ENCODE results near the gene NHEJ1. TPM values are rescaled to one million over a fixed set of nuclear protein-coding genes. Genes with fewer than 3 reads are reported as not detected.

Gene NHEJ1
- total RNA-seq, 2 experiments from 2014 or later = 19.1 to 23.1 TPM

DNA sequence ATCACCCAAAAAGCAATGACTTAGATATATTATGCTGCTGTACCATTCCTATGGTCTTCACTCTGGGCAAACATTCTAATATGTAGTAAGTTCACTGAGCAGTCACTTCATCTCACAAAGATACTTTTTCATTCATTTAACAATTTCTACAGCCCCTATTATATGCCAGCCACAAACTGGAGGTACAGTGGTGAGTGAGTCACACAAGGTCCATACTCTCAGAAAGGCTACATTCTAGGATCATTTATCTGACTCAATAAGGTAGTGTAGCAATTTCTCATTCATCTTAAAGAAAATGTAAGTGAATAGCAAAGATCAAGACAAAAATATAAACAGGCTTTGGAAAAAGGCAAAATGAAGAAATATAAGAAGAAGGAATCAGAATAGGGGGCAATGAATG, 40.5 kb downstream of the NHEJ1 start:
- ATAC-seq (no peak), DNase-seq (no peak)
- no peak overlapping the region for H3K4me3 Mint-ChIP-seq
- peaks cover 11% of the 10 kb centered on the region for H3K4me1 Mint-ChIP-seq (ENCODE audit: low read depth)
- no peak overlapping the region for H3K27ac Mint-ChIP-seq
- ChIA-PET POLR2A (no interaction called here), CTCF (interaction anchor here (0.7 to 7.2 kb wide), 32 partner anchors 8 to 978 kb away, joined by 3 to 76 read pairs (median 6); partner anchors contain the start of genes IHH and NHEJ1)
- H3K27me3 Mint-ChIP-seq (ENCODE audit: low read depth) = no peaks in the 10 kb centered on the region
- H3K9me3 Mint-ChIP-seq (ENCODE audit: insufficient read depth) = no peaks in the 10 kb centered on the region
- H3K36me3 Mint-ChIP-seq (ENCODE audit: low read depth) = no peaks in the 10 kb centered on the region

DNA sequence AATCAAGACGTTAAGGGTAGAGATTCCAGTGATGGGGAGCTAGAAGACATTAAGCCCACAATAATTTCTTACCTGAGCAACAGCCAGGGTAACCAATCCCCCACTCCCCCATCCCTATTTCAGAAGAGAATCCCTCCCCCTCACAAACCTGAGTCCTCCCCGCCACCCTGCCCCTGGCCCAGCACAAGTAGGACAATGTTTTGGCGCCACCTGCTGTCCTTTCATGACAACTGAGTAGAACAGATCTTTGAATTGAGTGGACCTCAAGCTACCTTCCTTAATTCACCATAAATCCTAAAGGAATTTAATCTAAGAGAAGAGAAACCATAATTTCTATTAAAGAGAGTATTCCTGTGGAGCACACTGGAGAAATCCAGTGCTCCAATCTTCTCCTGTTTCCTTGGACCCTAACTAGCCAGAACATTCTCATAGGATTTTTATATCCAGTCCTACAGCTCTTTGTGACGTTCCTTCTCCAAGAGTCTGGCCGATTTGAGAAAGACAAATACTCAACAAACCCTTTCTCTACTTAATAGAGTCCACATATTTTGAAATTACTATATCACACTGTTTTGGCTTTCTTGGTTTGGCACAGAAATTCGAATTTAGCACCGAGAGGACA, 41.1 kb downstream of the NHEJ1 start:
- Mint-ChIP-seq H3K4me1 (ENCODE audit: low read depth) (peaks cover 6% of the 10 kb centered on the region), H3K27me3 (ENCODE audit: low read depth) (no peaks in the 10 kb centered on the region), H3K36me3 (ENCODE audit: low read depth) (no peaks in the 10 kb centered on the region), H3K9me3 (ENCODE audit: insufficient read depth) (no peaks in the 10 kb centered on the region), H3K4me3 (no peak overlapping the region), H3K27ac (no peak overlapping the region)
- ChIA-PET POLR2A (no interaction called here), CTCF (interaction anchor here (0.7 to 7.2 kb wide), 36 partner anchors 9 to 977 kb away, joined by 3 to 76 read pairs (median 6); partner anchors contain the start of genes IHH and NHEJ1)
- peak; percentile 74 for DNase-seq
- ATAC-seq = peak; percentile 57

DNA sequence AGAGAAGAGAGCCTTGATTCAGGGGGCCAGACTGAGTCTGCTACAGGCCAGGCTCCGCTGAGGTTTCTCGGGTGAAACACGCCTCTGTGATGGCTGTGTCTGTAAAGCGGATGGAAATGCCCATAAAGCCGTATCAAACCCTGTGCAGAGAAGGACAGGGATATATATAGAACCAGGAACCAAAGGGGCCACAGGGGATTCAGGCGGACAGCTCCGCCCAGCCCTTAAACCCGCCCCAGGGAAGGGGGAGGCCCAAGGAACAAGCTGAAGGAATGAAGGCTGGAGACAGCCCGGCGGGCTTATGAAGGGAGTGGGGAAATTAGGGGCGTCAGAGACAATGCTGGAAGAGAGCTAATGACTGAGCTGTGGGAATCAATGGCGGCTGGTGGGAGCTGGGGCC, 42.1 kb downstream of the NHEJ1 start:
- ATAC-seq = no peak
- CTCF ChIA-PET = interaction anchor here (1.0 to 6.6 kb wide), 10 partner anchors 9 to 243 kb away, joined by 3 to 64 read pairs (median 10); partner anchors contain the start of gene IHH

DNA sequence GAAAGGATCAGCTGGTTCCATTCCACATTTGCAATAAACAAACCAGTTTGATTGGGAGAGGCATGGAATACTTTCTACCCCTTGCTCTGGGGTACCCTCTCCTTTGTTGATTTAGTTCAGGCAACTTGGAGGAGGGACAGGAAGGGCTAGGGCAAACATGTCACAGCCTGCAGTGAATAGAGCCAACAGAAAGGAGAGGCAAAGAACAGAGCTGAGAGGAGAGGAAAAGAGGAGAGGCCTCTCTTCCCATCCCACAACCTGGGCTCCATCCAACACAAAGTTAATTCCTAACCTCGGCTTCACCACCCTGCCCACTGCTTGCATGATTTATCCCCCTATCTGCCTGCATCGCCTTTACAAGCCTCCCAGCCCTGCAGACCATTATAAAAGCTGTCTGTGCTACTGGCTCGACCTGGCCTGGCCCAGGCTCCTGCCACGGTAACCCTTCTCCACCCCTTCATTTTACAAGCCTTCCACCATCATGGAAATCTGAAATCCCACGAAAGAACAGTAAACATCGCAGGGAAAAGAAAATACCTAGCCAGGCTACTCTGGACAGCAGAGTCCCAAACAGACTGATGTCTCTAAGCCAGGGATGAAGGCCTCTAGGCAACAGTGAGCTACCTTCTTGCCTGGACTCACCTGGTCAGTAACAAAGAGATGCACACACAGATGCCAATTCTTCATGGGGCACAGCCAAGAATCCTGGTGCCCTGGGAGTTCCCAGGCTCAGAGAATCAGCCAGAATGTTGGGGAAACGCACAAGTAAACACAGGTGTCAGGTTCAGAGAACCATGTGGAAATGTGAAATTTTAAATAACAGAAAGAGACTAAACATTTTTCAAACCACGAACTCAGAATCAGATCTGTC, 43.6 kb downstream of the NHEJ1 start:
- POLR2A ChIA-PET = no interaction called here
- DNase-seq (no peak), ATAC-seq (no peak)
- no peaks in the 10 kb centered on the region for H3K27me3 Mint-ChIP-seq (ENCODE audit: low read depth)
- no peaks in the 10 kb centered on the region for H3K9me3 Mint-ChIP-seq (ENCODE audit: insufficient read depth)
- H3K27ac Mint-ChIP-seq = no peak overlapping the region
- CTCF ChIA-PET = interaction anchor here (0.7 to 2.8 kb wide), 7 partner anchors 13 to 241 kb away, joined by 3 to 11 read pairs (median 9); no protein-coding TSS in a partner anchor
- no peaks in the 10 kb centered on the region for H3K36me3 Mint-ChIP-seq (ENCODE audit: low read depth)
- H3K4me1 Mint-ChIP-seq (ENCODE audit: low read depth) = no peaks in the 10 kb centered on the region
- H3K4me3 Mint-ChIP-seq = no peak overlapping the region

More for the DNA sequence above, 42.1 kb downstream of the NHEJ1 start:
- POLR2A ChIA-PET = no interaction called here
- Mint-ChIP-seq H3K27ac (no peak overlapping the region), H3K4me3 (no peak overlapping the region), H3K36me3 (ENCODE audit: low read depth) (no peaks in the 10 kb centered on the region), H3K27me3 (ENCODE audit: low read depth) (no peaks in the 10 kb centered on the region), H3K4me1 (ENCODE audit: low read depth) (no peaks in the 10 kb centered on the region), H3K9me3 (ENCODE audit: insufficient read depth) (no peaks in the 10 kb centered on the region)
- no peak for DNase-seq

DNA sequence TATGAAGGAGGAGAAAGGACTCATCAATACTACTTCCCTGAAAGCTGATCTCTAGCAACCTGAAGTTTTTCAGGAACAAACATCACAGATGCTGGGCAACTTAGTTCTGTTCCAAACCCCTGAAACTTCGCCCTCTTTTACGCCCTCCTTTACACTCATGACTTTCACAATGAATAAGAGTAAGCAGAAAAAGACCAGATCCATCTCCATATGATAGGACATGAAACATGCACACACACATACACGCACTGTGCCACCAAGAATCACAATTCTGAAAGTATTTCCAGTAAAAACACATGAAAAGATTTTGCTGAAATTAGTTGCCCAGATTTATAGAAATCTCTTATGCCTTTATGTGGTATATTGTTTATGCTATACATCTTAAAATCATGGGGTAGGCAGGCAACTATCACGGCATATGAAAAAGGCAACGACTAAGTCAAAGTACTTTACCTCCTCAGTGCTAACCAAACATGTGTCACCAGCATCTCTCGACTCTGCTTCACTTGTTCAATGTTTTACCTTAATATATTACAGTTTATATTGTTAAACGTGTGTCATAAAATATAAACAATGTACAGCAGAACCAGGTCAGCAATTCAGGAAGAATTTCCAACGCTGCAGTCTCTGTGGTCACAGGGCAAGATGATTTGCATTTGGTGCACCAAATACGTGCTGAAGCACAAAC, 47.8 kb downstream of the NHEJ1 start:
- no peaks in the 10 kb centered on the region for H3K27me3 Mint-ChIP-seq (ENCODE audit: low read depth)
- peaks cover 12% of the 10 kb centered on the region for H3K4me1 Mint-ChIP-seq (ENCODE audit: low read depth)
- H3K9me3 Mint-ChIP-seq (ENCODE audit: insufficient read depth) = no peaks in the 10 kb centered on the region
- POLR2A ChIA-PET = no interaction called here
- H3K36me3 Mint-ChIP-seq (ENCODE audit: low read depth) = no peaks in the 10 kb centered on the region
- no peak for DNase-seq
- no peak overlapping the region for H3K4me3 Mint-ChIP-seq
- no peak overlapping the region for H3K27ac Mint-ChIP-seq
- CTCF ChIA-PET = interaction anchor here (1.2 to 1.5 kb wide), 2 partner anchors 9 to 55 kb away, joined by 4 to 8 read pairs; no protein-coding TSS in a partner anchor
- ATAC-seq = no peak

DNA sequence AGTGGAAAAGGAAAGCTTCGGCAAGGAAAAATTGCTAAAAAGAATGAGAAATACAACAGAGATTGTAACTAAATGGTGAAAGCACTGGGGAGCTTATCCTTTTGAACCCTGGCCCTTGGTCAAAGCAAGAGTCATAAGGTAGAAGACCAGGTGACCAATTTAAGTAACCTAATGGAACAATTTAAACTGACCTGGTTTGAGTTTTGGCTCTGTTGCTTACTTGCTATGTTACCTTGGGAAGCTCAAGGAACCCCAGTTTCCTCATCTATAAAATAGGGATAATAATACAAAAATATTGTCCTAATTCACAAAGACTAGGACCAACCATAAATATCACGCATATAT, 48.6 kb downstream of the NHEJ1 start:
- H3K4me1 Mint-ChIP-seq (ENCODE audit: low read depth) = peaks cover 12% of the 10 kb centered on the region
- no peaks in the 10 kb centered on the region for H3K27me3 Mint-ChIP-seq (ENCODE audit: low read depth)
- DNase-seq (no peak), ATAC-seq (no peak)
- no peak overlapping the region for H3K27ac Mint-ChIP-seq
- H3K9me3 Mint-ChIP-seq (ENCODE audit: insufficient read depth) = no peaks in the 10 kb centered on the region
- H3K36me3 Mint-ChIP-seq (ENCODE audit: low read depth) = no peaks in the 10 kb centered on the region
- H3K4me3 Mint-ChIP-seq = no peak overlapping the region
- CTCF ChIA-PET = interaction anchor here (1.2 to 1.5 kb wide), 3 partner anchors 8 to 54 kb away, joined by 3 to 8 read pairs (median 4); no protein-coding TSS in a partner anchor
- POLR2A ChIA-PET = no interaction called here

DNA sequence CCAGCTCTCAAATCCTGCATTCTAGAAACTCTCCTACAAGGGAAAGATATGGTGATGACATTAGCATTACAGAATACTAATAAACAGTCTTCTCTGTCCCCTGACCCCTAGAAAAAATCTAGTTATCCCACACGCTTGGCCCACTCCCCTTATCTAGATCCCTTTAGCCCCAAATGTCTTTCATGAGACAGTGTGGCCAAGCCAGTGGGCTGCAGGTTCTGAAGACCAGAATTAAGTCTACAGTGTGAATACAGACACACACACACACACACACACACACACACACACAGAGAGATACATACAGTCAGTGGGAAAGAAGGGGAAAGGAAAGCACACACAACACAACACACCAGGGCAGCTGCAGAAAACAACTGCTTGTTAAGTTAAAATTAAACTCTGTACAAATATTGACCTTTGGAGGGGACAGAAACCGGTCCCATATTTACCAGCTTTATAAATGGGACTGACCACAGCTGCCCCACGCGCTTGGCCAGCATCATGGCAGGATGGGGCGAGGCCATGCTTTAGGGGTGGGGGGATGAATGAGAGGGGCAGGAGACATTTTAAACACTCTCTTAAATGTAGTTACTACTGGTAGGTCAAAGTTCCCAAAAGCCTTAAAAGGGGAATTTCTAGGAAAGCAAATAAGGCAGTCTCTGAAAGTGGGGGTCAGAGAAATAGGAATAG, 49.1 kb downstream of the NHEJ1 start:
- Mint-ChIP-seq H3K36me3 (ENCODE audit: low read depth) (no peaks in the 10 kb centered on the region), H3K9me3 (ENCODE audit: insufficient read depth) (no peaks in the 10 kb centered on the region), H3K27ac (no peak overlapping the region), H3K4me3 (no peak overlapping the region), H3K4me1 (ENCODE audit: low read depth) (peaks cover 12% of the 10 kb centered on the region), H3K27me3 (ENCODE audit: low read depth) (no peaks in the 10 kb centered on the region)
- DNase-seq (no peak), ATAC-seq (no peak)
- ChIA-PET POLR2A (no interaction called here), CTCF (interaction anchor here (1.2 to 1.5 kb wide), 5 partner anchors 8 to 53 kb away, joined by 3 to 9 read pairs (median 7); no protein-coding TSS in a partner anchor)

DNA sequence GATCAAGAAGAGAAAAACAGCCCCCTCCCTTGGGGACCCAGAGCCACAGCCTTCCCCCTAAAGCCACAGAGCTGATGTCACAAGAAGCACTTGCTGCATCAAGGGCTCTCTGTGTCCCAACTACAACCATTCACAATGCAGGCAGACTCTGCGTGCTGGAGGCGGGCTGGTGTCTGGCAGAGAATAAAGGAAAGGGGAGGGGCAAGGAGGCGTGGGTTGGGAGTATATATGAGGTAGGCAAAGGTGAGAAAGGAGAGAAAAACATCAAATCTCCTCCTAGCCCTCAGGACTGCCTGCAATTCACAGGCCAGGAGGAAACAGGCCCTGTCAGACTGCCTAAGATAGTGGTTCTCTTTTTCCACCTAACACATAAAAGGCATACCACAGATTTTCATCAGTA, 51.1 kb downstream of the NHEJ1 start:
- ATAC-seq (peak; percentile 91), DNase-seq (peak; percentile 52)
- no peak overlapping the region for H3K27ac Mint-ChIP-seq
- CTCF ChIA-PET = interaction anchor here (0.9 to 1.7 kb wide), 3 partner anchors 9 to 186 kb away, joined by 4 to 7 read pairs (median 4); no protein-coding TSS in a partner anchor
- peaks cover 23% of the 10 kb centered on the region for H3K4me1 Mint-ChIP-seq (ENCODE audit: low read depth)
- H3K27me3 Mint-ChIP-seq (ENCODE audit: low read depth) = no peaks in the 10 kb centered on the region
- H3K4me3 Mint-ChIP-seq = no peak overlapping the region
- POLR2A ChIA-PET = no interaction called here
- H3K9me3 Mint-ChIP-seq (ENCODE audit: insufficient read depth) = no peaks in the 10 kb centered on the region
- no peaks in the 10 kb centered on the region for H3K36me3 Mint-ChIP-seq (ENCODE audit: low read depth)

DNA sequence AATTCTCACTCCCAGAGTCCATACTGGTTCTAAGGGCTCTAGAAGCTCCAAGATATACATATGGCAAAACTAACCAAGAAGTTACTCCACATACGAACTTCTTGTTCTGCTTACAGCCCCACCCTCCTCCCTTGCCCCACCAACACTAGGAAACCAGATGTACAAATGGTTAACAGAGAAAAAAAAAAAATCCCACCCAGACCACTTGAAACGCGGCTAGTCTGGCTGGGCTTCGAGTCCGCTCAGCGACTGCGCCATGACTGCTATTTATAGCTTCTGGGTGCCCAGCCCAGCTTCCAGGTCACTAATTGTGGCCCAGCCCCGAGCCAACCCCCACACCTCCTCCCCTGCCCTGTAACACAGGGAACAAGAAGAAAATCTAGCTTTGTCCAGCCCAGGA, 52.9 kb downstream of the NHEJ1 start:
- H3K4me1 Mint-ChIP-seq (ENCODE audit: low read depth) = peaks cover 26% of the 10 kb centered on the region
- no peak overlapping the region for H3K4me3 Mint-ChIP-seq
- DNase-seq (no peak), ATAC-seq (no peak)
- H3K36me3 Mint-ChIP-seq (ENCODE audit: low read depth) = no peaks in the 10 kb centered on the region
- no peak overlapping the region for H3K27ac Mint-ChIP-seq
- no peaks in the 10 kb centered on the region for H3K27me3 Mint-ChIP-seq (ENCODE audit: low read depth)
- CTCF ChIA-PET = interaction anchor here (1.7 kb wide), 1 partner anchor 188 kb away, joined by 6 read pairs; no protein-coding TSS in a partner anchor
- H3K9me3 Mint-ChIP-seq (ENCODE audit: insufficient read depth) = no peaks in the 10 kb centered on the region
- POLR2A ChIA-PET = no interaction called here

DNA sequence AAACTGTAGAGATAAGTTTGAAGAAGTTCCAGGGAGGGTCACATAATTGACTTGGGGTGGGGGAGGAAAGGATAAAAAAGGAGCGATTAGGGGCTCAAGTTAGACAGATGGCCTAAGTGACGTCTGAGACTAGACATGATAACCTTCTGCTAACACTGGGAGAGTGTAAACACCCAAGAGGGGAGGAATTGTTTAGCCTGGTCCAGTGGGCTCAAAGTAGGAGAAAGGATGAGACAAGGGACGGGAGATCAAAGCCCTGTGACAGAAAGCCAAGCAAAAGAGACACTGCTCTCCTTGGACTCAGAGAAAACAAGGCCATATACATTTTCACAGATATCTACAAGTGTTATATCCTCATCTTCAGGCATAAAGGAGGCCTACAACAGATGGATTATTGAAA, 54.4 kb downstream of the NHEJ1 start:
- H3K36me3 Mint-ChIP-seq (ENCODE audit: low read depth) = no peaks in the 10 kb centered on the region
- no peak overlapping the region for H3K27ac Mint-ChIP-seq
- DNase-seq (no peak), ATAC-seq (no peak)
- peaks cover 26% of the 10 kb centered on the region for H3K4me1 Mint-ChIP-seq (ENCODE audit: low read depth)
- no peak overlapping the region for H3K4me3 Mint-ChIP-seq
- ChIA-PET POLR2A (interaction anchor here (1.0 kb wide), 1 partner anchor 31 kb away, joined by 3 read pairs; no protein-coding TSS in a partner anchor), CTCF (interaction anchor here (0.6 kb wide), 1 partner anchor 12 kb away, joined by 3 read pairs; no protein-coding TSS in a partner anchor)
- H3K9me3 Mint-ChIP-seq (ENCODE audit: insufficient read depth) = no peaks in the 10 kb centered on the region
- no peaks in the 10 kb centered on the region for H3K27me3 Mint-ChIP-seq (ENCODE audit: low read depth)

Data from activated CD8-positive, alpha-beta T cell treated with anti-CD3 and anti-CD28 coated beads, Interleukin-2, amount 10 ng/mL, durations not matched to agents 7 days and 5 days (primary cell).